ENCODE data around the gene LBR.

Gene LBR

GRCh38 chr1:225428068-225428880 is 436 bp upstream of the LBR start:
- peak; percentile 97 to 98 for DNase-seq
- peak; percentile 63 for TF ChIP-seq GATA1 (IDR thresholded peaks at IDR 0.05; ENCODE audit: low read depth, low read length)
- peak; percentile 81 for TF ChIP-seq POLR2A (IDR thresholded peaks at IDR 0.05; ENCODE audit: low read length)

DNA sequence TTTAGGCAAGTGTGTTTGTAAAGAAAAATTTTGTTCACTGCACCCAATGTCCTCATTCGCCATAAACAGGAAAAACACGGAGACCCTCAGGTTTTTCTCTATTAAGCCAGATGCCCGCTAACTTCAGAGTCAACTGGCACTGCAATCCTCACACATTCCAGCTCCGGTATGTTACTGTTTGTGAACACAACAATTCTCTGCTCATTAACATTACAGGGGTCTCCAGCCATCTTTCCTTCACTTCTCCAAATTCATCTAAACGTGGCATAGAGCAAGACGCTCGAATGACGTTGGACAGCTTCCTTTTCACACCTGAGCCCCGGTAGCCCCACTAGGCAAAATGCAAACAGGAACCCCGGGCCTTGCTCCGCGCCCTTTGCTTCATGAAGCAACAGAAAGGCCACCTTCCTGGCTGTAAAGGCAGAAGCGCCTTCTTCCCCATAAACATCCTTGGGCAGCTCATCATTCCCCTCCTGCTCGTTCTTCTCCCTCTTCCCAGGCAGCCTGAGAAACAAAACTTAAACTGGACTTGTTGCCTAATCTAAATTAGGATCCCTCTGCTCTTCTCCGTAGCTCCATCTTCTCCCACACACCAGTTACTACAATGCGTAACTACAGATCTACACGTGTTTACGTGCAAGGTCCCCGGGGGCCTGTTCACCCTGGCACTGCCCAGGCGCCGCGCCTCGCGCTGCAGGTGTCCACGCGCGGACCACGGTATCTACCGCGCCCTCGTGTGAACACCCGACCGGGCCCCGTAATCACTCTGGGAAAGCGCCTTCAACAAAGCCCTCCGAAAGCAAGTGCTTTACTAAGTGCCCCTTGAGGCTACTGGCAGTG is 1.2 kb downstream of the LBR start:
- peak; percentile 63 to 75 for DNase-seq
- TF ChIP-seq GATA1 (IDR thresholded peaks at IDR 0.05; ENCODE audit: low read depth, low read length): no peak
- TF ChIP-seq POLR2A (IDR thresholded peaks at IDR 0.05; ENCODE audit: low read length): no peak

DNA sequence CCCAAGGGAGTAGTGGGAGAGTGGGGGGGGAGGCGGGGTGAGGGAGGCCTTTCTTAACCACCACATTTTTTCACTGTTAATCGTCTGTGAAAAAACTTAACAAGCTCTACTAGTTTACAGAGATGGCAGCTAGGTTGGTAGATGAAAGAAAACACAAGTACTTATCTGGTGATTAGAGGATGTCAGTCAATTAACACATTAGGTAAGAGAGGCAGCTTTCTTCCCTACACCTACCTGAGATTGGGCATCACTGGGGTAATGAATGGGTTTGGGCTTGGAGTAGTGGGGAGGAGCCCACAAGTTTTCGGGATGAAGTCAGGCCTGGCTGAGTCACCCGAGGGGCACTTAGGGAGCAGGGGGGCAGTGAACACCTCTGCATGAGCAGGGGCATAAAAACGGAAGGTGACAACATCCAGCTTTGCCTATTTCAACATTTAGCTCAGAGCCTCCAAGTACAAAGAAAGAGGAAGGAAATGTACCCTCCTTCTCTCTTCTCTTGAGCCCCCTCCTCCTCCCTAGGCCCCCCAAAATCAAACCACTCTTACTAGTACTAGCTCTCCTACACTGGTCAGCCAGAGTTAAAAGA is 2.5 kb downstream of the LBR start:
- no peak for TF ChIP-seq GATA1 (IDR thresholded peaks at IDR 0.05; ENCODE audit: low read depth, low read length)

DNA sequence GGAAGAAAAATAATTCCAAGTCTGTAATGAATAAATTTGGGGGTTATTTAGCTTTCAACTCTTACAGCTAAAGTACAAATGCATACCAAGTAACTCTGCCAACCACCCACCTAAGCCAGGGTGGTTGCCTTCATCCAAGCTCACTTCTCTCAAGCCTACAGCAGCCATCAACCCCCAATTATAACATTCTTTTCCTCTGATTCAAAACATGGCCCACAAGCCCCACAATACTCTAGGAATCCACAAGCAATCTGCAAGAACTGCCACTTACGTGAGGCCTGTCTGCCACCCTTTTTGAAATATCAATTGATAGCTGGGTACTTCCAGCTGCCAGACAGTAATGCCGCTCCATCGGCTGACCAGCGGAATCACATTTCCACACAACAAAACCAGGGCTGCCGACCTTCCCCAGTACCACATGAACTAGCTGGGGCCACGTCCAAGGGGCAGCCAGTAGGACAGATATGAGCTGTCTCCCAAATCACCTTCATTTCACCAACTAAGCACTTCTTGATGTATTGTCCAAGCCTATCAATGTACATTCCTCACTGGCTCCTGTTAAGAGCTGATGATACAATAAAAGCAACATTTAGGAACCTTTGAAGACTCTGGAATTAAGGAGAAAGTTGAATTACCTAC is 3.2 kb downstream of the LBR start:
- peak in 1 of 2 experiments; percentile 31 for DNase-seq
- TF ChIP-seq GATA1 (IDR thresholded peaks at IDR 0.05; ENCODE audit: low read depth, low read length) (no peak), POLR2A (IDR thresholded peaks at IDR 0.05; ENCODE audit: low read length) (no peak)

More for the DNA sequence above, 2.5 kb downstream of the LBR start:
- peak in 1 of 2 experiments; percentile 56 for DNase-seq

DNA sequence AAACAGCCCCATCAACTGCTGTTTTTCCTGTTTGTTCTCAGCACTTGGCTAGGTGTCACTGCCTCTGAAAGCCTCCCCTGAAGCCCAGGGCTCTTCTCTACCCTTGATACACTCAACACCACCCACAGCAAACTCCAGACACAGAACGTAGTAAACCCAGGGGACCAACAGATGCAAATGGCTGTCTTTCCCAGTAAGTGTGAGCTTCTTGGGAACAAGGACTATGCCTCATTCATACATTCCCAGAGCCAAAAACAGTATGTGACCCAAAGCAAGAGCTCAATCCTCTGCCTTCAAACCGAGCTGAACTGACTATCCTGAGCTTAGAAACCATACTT is 4.4 kb downstream of the LBR start:
- TF ChIP-seq POLR2A (IDR thresholded peaks at IDR 0.05; ENCODE audit: low read length) (no peak), GATA1 (IDR thresholded peaks at IDR 0.05; ENCODE audit: low read depth, low read length) (no peak)
- no peak for DNase-seq

GRCh38 chr1:225422795-225423517 is 4.9 kb downstream of the LBR start:
- no peak for DNase-seq
- no peak for TF ChIP-seq POLR2A (IDR thresholded peaks at IDR 0.05; ENCODE audit: low read length)
- TF ChIP-seq GATA1 (IDR thresholded peaks at IDR 0.05; ENCODE audit: low read depth, low read length): no peak

DNA sequence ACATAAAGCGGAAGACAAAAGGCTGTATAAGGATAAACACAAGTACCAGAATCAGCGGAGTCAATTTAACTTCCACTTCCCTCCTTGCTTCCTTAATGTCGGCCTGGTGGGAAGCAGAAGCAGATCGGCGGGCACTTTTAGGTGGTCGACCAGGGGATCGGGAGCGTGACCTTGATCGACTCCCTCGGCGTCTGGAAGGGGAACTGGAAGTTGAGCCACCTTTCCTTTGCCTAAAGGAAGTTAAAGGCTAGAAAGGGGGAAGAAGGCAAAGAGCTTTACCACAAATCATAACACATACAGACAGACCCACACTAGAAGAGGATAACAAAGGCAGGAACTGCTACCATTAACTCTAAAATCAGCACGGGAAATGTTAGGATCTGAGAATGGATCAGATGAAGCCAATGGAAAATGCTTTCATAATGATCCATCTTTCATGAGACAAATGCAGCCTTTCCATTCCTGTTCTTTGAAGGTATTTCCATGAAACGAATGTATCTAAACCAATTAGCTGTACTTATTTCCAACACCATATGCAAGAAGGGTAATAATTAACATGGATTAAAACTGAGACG is 5.7 kb downstream of the LBR start:
- TF ChIP-seq GATA1 (IDR thresholded peaks at IDR 0.05; ENCODE audit: low read depth, low read length): no peak
- TF ChIP-seq POLR2A (IDR thresholded peaks at IDR 0.05; ENCODE audit: low read length): no peak
- no peak for DNase-seq

DNA sequence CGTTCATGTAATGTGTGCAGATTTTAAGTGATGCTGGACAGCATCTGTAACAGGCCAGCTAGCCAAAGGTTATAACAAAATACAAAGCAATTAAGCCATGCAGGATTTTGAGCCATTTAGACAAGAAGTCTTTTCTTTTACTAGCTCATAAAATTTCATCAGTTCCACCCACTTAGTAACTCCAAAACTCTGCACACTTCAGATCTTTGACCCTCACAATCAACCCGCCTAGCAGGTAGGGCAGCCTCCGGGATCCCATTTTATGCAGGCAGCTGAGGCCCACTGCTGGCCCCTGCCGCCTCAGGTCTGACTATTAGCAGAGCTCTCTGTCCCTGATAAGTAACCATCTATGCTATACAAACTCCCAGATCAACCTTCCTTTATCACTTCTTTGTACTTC is 9.2 kb downstream of the LBR start:
- DNase-seq: no peak
- TF ChIP-seq POLR2A (IDR thresholded peaks at IDR 0.05; ENCODE audit: low read length) (no peak), GATA1 (IDR thresholded peaks at IDR 0.05; ENCODE audit: low read depth, low read length) (no peak)

- DNase-seq: no peak
- TF ChIP-seq GATA1 (IDR thresholded peaks at IDR 0.05; ENCODE audit: low read depth, low read length): no peak
- no peak for TF ChIP-seq POLR2A (IDR thresholded peaks at IDR 0.05; ENCODE audit: low read length)
These were observed 9.8 kb downstream of the LBR start for GRCh38 chr1:225418059-225418458.

DNA sequence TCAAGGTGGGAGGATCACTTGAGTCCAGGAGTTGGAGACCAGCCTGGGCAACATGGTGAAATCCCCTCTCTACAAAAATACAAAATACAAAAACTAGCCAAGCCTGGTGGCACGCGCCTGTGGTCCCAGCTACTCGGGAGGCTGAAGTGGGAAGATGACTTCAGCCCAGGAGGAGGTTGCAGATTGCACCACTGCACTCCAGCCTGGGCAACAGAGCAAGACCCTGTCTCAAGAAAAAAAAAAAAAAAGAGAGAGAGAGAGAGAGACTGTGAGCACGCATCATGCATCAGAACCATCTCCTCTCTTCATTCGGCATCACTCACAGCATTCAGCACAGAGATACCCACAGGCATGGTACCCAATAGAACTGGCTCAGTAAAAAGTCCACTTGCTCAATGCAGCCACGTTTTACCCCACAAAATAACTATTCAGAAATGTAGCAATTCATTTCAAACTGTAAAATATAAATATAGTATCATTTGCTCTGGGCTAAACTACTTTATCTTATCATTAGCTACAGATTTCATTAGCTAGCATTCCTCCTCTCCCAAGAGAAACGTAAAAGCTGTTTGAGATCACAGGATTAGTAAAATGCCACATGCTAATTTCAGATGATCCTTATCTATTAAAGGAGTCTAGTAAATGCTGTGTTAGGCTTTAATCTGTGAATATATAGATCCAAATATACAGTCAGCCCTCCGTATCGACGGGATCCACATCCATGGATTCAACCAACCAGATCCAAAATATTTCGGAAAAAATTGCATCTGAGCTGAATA is 11.7 kb downstream of the LBR start:
- no peak for DNase-seq
- TF ChIP-seq GATA1 (IDR thresholded peaks at IDR 0.05; ENCODE audit: low read depth, low read length) (no peak), POLR2A (IDR thresholded peaks at IDR 0.05; ENCODE audit: low read length) (no peak)

DNA sequence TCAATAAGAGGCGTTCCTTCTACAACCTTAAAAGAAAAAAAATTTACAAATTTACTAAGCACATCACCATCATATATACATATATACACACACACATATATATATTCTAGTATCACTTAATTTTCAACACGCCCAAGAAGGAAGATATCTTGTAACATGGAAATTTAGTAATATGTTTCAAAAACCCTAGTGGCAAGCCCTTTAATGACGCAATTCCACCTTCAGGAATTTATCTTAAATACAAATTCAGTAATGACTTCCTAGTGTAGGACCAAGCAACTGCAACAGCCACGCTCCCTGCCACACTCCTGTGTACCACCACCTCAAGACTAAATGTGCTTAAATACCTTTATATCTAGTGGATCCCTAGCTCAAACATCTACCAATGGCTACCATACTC is 12.5 kb downstream of the LBR start:
- DNase-seq: no peak
- TF ChIP-seq GATA1 (IDR thresholded peaks at IDR 0.05; ENCODE audit: low read depth, low read length) (no peak), POLR2A (IDR thresholded peaks at IDR 0.05; ENCODE audit: low read length) (no peak)

DNA sequence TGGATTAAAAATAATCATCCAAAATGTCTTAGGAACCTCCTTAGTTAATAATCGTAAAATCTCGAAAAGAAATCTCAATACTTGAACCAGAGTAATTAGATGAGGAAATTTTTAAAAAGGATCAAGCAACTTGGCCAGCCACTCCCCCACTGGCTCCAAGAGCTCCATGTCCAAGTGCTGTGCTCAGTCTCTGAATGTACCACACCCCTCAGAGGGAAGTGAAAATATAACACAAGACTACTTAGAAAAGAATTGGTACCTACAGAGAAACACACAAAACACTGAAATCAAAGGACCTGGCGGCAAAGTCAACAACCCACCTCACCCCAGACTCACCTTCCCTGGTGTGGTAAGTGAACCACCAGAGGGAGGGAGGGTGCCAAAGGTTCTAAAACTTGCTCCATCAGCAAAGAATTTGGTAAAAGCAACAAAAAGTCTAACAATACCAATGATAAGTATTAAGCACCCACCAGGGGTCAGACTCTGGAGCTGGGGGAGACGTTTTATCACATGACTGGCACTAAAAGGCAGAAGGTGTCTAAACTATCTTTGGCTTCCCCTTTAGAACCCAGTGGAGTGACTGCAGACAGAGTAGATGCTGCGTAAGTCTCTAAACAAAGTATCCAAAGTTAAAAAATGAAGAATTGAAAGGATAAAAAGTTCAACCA is 14.0 kb downstream of the LBR start:
- DNase-seq: no peak
- no peak for TF ChIP-seq GATA1 (IDR thresholded peaks at IDR 0.05; ENCODE audit: low read depth, low read length)
- no peak for TF ChIP-seq POLR2A (IDR thresholded peaks at IDR 0.05; ENCODE audit: low read length)

Data from erythroblast (primary cell).